Measurements from ENCODE around the gene LTBP4.
"Not testable (repeated sequence)": the region's sequence is repeated elsewhere in the genome, so short reads cannot be mapped to it uniquely, and the experiment has no call there.

Gene LTBP4

GRCh38 chr19:40578442-40578908 lies 22.7 kb upstream of the LTBP4 start:
- DNase-seq: no peak

- DNase-seq: no peak
Measured at GRCh38 chr19:40580619-40581018, 20.6 kb upstream of the LTBP4 start.

GRCh38 chr19:40581531-40581930 lies 19.6 kb upstream of the LTBP4 start:
- DNase-seq: no peak

GRCh38 chr19:40582467-40582866 lies 18.7 kb upstream of the LTBP4 start:
- no peak for DNase-seq

GRCh38 chr19:40583283-40583682 lies 17.9 kb upstream of the LTBP4 start:
- DNase-seq: no peak

GRCh38 chr19:40584007-40584406 lies 17.2 kb upstream of the LTBP4 start:
- no peak for DNase-seq

- DNase-seq: no peak
Measured at GRCh38 chr19:40585241-40585981, 15.8 kb upstream of the LTBP4 start.

- DNase-seq: no peak
Measured at GRCh38 chr19:40585982-40586422, 15.2 kb upstream of the LTBP4 start.

GRCh38 chr19:40586611-40587010 lies 14.6 kb upstream of the LTBP4 start:
- DNase-seq: no peak

- no peak for DNase-seq
Measured at GRCh38 chr19:40588110-40588854, 12.9 kb upstream of the LTBP4 start.

GRCh38 chr19:40588926-40589569 lies 12.1 kb upstream of the LTBP4 start:
- DNase-seq: no peak

- no peak for DNase-seq
Measured at GRCh38 chr19:40589591-40590429, 11.4 kb upstream of the LTBP4 start.

GRCh38 chr19:40590464-40591265 lies 10.5 kb upstream of the LTBP4 start:
- DNase-seq: no peak

GRCh38 chr19:40591724-40592123 lies 9.4 kb upstream of the LTBP4 start:
- not testable (repeated sequence) for DNase-seq

GRCh38 chr19:40592170-40592569 lies 9.0 kb upstream of the LTBP4 start:
- no peak for DNase-seq

- DNase-seq: no peak
Measured at GRCh38 chr19:40594255-40594654, 6.9 kb upstream of the LTBP4 start.

GRCh38 chr19:40594657-40595091 lies 6.5 kb upstream of the LTBP4 start:
- no peak for DNase-seq

GRCh38 chr19:40596608-40597328 lies 4.4 kb upstream of the LTBP4 start:
- DNase-seq: no peak

- no peak for DNase-seq
Measured at GRCh38 chr19:40597329-40597838, 3.8 kb upstream of the LTBP4 start.

- DNase-seq: peak; percentile 95
Measured at GRCh38 chr19:40598121-40598917, 2.9 kb upstream of the LTBP4 start.
